Activated CD8-positive, alpha-beta memory T cell treated with anti-CD3 and anti-CD28 coated beads for 1 hour (primary cell): Measurements from ENCODE around the gene TBCD.

ENCODE experiments used
- DNase-seq, 2 donors: peaks; one replicate each; pipeline ENCODE4 v3.0.0-alpha.2; 2020; ENCODE audit warnings: low read depth in 1 of 2; ENCODE audit errors: extremely low read depth in 1 of 2

The TBCD gene

GRCh38 chr17:82808006-82808405 is 56.1 kb downstream of the TBCD start:
- DNase-seq = no peak

- DNase-seq = no peak
Observed at GRCh38 chr17:82808921-82809905, 57.3 kb downstream of the TBCD start.

GRCh38 chr17:82810644-82811430 is 59.0 kb downstream of the TBCD start:
- no peak for DNase-seq

- DNase-seq = no peak
Observed at GRCh38 chr17:82812058-82812457, 60.2 kb downstream of the TBCD start.

GRCh38 chr17:82812601-82813000 is 60.7 kb downstream of the TBCD start:
- no peak for DNase-seq

- no peak for DNase-seq
Observed at GRCh38 chr17:82813299-82814051, 61.6 kb downstream of the TBCD start.

- DNase-seq = no peak
Observed at GRCh38 chr17:82814834-82815233, 63.0 kb downstream of the TBCD start.

- DNase-seq = no peak
Observed at GRCh38 chr17:82815354-82815753, 63.5 kb downstream of the TBCD start.

- DNase-seq = no peak
Observed at GRCh38 chr17:82815790-82816305, 64.0 kb downstream of the TBCD start.

- no peak for DNase-seq
Observed at GRCh38 chr17:82816358-82816757, 64.5 kb downstream of the TBCD start.

- DNase-seq = no peak
Observed at GRCh38 chr17:82817947-82818346, 66.1 kb downstream of the TBCD start.

- DNase-seq = no peak
Observed at GRCh38 chr17:82820278-82821251, 68.7 kb downstream of the TBCD start.

GRCh38 chr17:82821554-82821953 is 69.7 kb downstream of the TBCD start:
- no peak for DNase-seq

- no peak for DNase-seq
Observed at GRCh38 chr17:82822281-82822680, 70.4 kb downstream of the TBCD start.

- DNase-seq = no peak
Observed at GRCh38 chr17:82823004-82823403, 71.1 kb downstream of the TBCD start.

GRCh38 chr17:82825540-82826124 is 73.8 kb downstream of the TBCD start:
- DNase-seq = no peak

- DNase-seq = no peak
Observed at GRCh38 chr17:82826211-82826610, 74.3 kb downstream of the TBCD start.

- DNase-seq = no peak
Observed at GRCh38 chr17:82826956-82827355, 75.1 kb downstream of the TBCD start.

GRCh38 chr17:82828875-82829487 is 77.1 kb downstream of the TBCD start:
- no peak for DNase-seq
